Lower leg skin (tissue), 4 donors: Measurements from ENCODE around the gene ARF1. TPM values are rescaled to one million over a fixed set of nuclear protein-coding genes. Genes with fewer than 3 reads are reported as not detected.

Experiments
- DNase-seq, 2 donors: peaks; one replicate each; pipeline ENCODE4 v3.0.0-alpha.2; 2019; ENCODE audit warnings: low spot score in 2 of 2
- H3K4me3 ChIP-seq: fragments of 200-600 bp; sonication (generic); 2 replicates; pipeline ENCODE4 v1.5.1; 2017; ENCODE audit warnings: mild to moderate bottlenecking, low read depth; ENCODE audit not compliant: poor library complexity, severe bottlenecking
- POLR2A ChIP-seq, 2 donors: fragments of 450-650 bp; IDR thresholded peaks; one replicate each; pipeline ENCODE4 v1.6.1; 2016 to 2017; ENCODE audit warnings: antibody characterized with exemption in 2 of 2, mild to moderate bottlenecking in 1 of 2, moderate library complexity in 1 of 2
- WGBS, 2 donors: methylation state at CpG; one replicate each; pipeline ENCODE4 v1.1.5; 2018; 5-methylcytosine and 5-hydroxymethylcytosine counted together
- intact Hi-C: fragments of 100-400 bp; cut with DNase I; formaldehyde crosslinking; loops from one replicate; pipeline ENCODE4 v1.15.0; 2023; ENCODE audit warnings: low total_unique reads
- total RNA-seq, 4 donors: library from RNA; depleted of rRNA; stranded (reverse); fragments of >200 nt; gene quantifications; one replicate each; pipeline ENCODE4 v1.1.0, GENCODE V29; 2016
- TF ChIP-seq, protein P1 (sequence below), 3 donors: fragments of 450-650 bp; IDR thresholded peaks; one replicate each; pipeline ENCODE4 v1.5.1; 2016; ENCODE audit warnings: antibody characterized with exemption in 3 of 3, mild to moderate bottlenecking in 3 of 3, moderate library complexity in 2 of 3

Gene ARF1
- total RNA-seq, 4 donors from 2014 or later = 242 to 326 (median 317) TPM

DNA sequence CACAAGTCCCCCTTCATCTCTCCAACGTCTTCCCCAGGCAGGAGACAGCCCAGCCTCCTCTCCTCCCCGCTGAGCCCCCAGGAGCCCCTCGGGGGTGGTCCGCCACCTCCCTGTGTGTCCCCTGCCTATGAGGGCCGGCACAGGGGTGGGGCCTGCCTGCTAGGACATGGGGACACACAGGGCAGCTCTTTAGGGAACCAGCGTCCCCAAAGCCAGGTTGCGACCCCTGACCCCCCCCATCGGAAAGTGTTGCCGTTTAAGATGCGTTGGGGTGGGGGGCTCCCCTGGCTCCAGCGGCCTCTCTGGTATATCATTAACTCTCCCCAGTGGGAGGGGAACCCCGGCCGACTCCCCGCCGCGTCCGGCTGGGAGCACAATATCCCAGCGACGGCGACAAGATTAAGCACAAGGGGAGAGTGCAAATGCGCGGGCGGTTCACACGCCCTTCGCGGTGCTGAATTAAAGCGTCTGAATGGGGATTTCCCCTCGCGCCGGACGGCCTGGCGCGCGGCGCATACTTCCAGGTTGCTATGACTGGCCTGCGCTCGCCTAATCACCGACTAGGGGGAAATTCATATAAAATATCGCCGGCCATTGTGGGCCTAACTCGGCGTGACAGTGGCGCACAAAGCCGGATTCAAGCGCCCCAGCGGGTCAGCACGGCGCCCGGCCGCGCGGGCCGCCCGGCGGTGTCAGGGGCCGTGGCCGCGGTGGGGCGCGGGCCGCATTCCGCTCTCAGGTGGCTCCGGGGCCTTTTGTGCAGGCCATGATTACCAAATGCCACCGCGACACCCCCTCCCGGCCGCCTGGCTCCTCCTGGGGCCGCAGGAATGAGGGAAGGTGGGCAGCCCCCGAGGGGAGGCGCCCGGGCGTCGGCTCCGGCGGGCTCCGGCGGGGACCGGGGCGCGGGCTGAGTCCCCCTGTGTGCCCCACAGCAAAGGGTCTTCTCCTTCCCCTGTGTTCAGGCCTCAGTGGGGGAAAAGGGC lies 44.8 kb upstream of the ARF1 start:
- WGBS, 2 donors = 8 to 13% methylated on average over 31 to 45 of the region's 80 CpGs
- H3K4me3 ChIP-seq = no peak overlapping the region
- DNase-seq = peak in 1 of 2 donors; percentile 81
- no peak for TF ChIP-seq POLR2A (IDR thresholded peaks at IDR 0.05)
- intact Hi-C loops = no loop called here

DNA sequence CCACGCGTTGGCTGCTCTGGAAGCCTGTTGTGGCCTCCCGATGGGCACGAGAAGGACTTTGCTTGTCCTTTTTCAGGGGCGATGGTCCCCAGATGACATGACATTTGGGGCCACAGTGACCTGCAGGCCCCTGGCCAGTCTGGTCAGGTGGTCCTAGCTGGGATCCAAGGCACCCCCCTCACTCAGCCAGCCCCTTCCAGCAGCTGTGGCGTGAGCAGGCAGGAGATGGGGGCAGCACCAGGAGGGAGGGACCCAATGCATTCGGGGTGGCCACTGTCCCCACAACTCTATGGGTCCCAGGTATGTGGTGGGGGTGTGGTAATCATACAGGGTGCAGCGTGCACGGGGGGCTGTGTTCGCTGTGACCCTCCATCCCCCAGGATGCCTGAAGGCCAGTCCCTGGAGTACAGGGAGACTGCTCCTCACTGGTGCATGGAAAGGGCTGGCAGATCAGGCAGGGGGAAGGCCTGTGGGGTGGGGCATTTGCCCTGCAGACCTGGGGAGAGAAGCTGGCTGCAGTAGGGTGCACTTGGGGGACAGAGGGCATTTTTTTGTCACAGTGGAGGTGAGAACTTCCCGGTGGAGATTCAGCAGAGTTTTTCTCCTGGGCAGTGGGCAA lies 44.0 kb upstream of the ARF1 start:
- peak in 1 of 2 donors; percentile 72 for DNase-seq
- TF ChIP-seq POLR2A (IDR thresholded peaks at IDR 0.05) = no peak
- TF ChIP-seq, protein P1, sequence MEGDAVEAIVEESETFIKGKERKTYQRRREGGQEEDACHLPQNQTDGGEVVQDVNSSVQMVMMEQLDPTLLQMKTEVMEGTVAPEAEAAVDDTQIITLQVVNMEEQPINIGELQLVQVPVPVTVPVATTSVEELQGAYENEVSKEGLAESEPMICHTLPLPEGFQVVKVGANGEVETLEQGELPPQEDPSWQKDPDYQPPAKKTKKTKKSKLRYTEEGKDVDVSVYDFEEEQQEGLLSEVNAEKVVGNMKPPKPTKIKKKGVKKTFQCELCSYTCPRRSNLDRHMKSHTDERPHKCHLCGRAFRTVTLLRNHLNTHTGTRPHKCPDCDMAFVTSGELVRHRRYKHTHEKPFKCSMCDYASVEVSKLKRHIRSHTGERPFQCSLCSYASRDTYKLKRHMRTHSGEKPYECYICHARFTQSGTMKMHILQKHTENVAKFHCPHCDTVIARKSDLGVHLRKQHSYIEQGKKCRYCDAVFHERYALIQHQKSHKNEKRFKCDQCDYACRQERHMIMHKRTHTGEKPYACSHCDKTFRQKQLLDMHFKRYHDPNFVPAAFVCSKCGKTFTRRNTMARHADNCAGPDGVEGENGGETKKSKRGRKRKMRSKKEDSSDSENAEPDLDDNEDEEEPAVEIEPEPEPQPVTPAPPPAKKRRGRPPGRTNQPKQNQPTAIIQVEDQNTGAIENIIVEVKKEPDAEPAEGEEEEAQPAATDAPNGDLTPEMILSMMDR (IDR thresholded peaks at IDR 0.05) = no peak
- intact Hi-C loops = no loop called here
- no peak overlapping the region for H3K4me3 ChIP-seq
- 75 to 83% methylated on average over 8 to 11 of the region's 11 CpGs for WGBS, 2 donors

GRCh38 chr1:228039006-228039903 lies 43.3 kb upstream of the ARF1 start:
- intact Hi-C loops = no loop called here
- H3K4me3 ChIP-seq = no peak overlapping the region
- no peak for TF ChIP-seq POLR2A (IDR thresholded peaks at IDR 0.05)
- TF ChIP-seq, protein P1 (IDR thresholded peaks at IDR 0.05) = no peak
- 86 to 91% methylated on average over 8 of the region's 8 CpGs for WGBS, 2 donors
- no peak for DNase-seq

DNA sequence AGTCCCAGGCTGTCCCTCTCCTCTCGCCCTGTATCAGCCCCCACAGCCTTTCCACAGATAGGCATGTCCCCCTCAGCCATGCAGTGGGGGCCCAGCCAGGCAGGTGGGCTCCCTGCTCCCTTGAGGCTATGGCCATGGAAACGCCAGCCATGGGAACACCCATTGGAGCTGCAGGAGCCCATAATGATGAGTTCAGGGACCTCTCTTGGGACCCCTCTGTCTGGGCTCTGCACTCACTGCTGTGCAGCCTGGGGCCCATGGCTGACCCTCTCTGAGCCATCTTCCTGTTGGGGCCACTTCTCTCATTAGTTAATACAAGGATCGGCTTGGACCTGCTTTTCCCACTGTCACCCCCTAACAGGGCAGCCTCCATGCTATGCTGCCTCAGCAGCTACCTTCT lies 42.5 kb upstream of the ARF1 start:
- WGBS, 2 donors = 81 to 92% methylated on average over 2 to 3 of the region's 3 CpGs
- no peak for TF ChIP-seq POLR2A (IDR thresholded peaks at IDR 0.05)
- TF ChIP-seq, protein P1 (IDR thresholded peaks at IDR 0.05) = no peak
- intact Hi-C loops = no loop called here
- DNase-seq = no peak
- H3K4me3 ChIP-seq = no peak overlapping the region

- TF ChIP-seq, protein P1 (IDR thresholded peaks at IDR 0.05) = no peak
- no peak for TF ChIP-seq POLR2A (IDR thresholded peaks at IDR 0.05)
- 87 to 89% methylated on average over 2 of the region's 2 CpGs for WGBS, 2 donors
- intact Hi-C loops = no loop called here
- no peak for DNase-seq
- no peak overlapping the region for H3K4me3 ChIP-seq
Observed at GRCh38 chr1:228041316-228041715, 41.2 kb upstream of the ARF1 start.
